Right renal pelvis (tissue), 4 donors: ENCODE results near the gene TMEM92. TPM values are rescaled to one million over a fixed set of nuclear protein-coding genes. Genes with fewer than 3 reads are reported as not detected.

Experiments
- DNase-seq, 4 donors: peaks; one replicate each; pipeline ENCODE4 v3.0.0-alpha.2; 2013; ENCODE audit warnings: low read depth in 4 of 4, low spot score in 3 of 4, missing footprints in 1 of 4
- polyA plus RNA-seq, 4 donors: library from polyadenylated mRNA; unstranded; fragments of 120-200 nt; gene quantifications; one replicate each; pipeline ENCODE4 v1.2.1, GENCODE V29; 2013; ENCODE audit not compliant: insufficient read length in 4 of 4

The TMEM92 gene
- polyA plus RNA-seq, 4 donors, result 1.7 to 3.0 (median 2.4) TPM

- DNase-seq, result peak; percentile 50 to 75 (median 68)
These were observed 44.4 kb downstream of the TMEM92 start for GRCh38 chr17:50318501-50319285.

DNA sequence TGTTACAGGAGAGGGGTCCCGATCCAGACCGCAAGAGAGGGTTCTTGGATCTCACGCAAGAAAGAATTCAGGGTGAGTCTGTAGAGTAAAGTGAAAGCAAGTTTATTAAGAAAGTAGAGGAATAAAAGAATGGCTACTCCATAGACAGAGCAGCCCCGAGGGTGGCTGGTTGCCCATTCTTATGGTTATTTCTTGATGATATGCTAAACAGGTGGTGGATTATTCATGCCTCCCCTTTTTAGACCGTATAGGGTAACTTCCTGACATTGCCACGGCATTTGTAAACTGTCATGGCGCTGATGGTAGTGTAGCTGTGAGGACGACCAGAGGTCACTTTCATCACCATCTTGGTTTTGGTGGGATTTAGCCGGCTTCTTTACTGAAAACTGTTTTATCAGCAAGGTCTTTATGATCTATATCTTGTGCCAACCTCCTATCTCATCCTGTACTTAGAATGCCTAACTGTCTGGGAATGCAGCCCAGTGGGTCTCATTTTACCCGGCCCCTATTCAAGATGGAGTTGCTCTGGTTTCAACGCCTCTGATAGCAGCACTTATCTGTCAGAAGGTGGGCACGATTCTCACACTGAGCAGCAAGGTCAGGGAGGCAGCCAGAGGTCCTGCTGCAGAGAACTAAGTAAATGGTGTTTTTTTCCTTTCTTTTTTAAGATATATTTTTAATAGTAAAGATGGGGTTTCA, 45.2 kb downstream of the TMEM92 start:
- no peak for DNase-seq

DNA sequence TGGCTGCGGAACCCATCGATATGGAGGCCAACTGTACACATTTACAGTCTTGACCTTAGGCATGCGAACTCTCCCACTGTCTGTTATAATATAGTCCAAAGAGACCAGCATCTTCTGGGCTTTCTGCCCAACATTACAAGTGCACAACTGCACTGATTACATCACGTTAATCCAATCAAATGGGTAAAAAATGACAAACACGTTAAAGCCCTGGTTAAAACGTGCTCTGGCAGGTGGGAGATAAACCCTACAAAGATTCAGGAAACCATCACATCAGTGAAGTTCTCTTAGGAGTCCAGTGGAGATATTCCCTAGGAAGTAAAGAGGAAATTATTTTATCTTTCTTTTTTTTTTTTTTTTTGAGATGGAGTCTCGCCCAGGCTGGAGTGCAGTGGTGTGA, 48.0 kb downstream of the TMEM92 start:
- DNase-seq, result no peak

- DNase-seq, result no peak
These were observed 48.8 kb downstream of the TMEM92 start for GRCh38 chr17:50323060-50323459.

- DNase-seq, result no peak
These were observed 51.6 kb downstream of the TMEM92 start for GRCh38 chr17:50325906-50326305.

DNA sequence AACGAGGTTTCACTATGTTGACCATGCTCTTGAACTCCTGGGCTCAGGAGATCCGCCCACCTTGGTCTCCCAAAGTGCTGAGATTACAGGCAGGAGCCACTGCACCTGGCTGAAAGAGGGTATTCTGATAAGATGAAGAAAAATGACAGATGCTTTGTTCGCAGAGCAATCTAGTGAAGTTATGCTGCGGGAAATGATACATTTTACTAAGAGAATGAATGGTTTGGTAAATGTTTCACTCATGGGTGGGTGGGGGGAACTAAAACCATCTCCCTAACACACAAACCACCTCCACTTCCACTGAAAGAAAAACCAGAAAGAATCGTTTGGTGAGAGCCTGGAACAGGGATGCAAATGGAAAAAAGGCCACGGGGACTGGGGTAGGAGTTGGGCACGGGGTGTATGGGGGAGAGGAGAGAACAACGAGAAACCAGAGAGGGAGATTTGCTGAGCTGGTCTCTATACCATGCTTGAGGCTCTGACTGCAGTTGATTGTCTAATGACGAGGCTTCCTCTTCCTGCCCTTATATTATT, 52.6 kb downstream of the TMEM92 start:
- no peak for DNase-seq

DNA sequence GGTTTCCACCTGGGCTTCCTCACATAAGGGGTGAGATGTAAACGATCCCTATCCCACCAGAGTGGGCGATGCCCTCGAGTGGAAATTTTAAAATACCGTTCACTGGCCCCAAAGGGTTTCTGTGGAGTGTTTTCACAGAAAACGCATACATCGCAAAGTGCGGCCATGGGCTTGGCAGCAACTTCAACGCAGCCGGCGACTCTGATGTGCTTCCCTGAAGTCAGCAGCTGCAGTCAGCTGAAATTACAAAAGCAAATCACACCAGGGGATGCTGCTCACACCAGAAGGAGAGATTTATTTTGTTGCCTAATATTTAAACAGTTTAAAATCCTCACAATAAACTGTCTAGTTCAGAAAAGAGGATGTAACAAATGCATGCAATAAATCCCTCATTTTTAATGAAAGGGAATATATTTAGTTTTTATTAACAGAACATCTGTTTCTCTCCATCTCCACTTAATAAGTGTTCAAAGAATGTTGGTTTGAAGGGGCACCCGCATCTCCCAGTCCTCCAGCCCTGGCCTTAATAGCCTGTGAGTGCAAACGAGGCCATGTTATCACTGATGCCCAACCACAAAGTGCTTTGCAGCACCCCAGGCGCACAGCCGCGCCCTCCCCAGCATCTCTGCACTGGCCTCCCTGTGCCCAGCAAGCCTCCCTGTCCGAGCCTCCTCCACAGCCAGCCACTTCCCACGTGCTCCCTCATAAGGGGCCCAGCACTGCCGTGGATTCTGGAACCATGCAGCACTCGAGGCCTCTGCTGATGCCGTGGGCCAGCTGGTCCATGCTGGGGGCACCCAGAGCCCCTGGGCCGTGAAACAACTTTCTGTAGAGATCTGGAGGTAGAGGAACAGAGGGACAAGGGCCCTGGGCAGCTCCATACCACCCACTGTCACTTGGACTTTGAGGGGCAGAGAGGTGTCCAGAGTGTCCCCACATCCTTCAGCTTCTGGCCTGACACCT, 54.4 kb downstream of the TMEM92 start:
- DNase-seq, result peak in 1 of 4 donors; percentile 55

GRCh38 chr17:50329716-50330115, 55.5 kb downstream of the TMEM92 start:
- no peak for DNase-seq

DNA sequence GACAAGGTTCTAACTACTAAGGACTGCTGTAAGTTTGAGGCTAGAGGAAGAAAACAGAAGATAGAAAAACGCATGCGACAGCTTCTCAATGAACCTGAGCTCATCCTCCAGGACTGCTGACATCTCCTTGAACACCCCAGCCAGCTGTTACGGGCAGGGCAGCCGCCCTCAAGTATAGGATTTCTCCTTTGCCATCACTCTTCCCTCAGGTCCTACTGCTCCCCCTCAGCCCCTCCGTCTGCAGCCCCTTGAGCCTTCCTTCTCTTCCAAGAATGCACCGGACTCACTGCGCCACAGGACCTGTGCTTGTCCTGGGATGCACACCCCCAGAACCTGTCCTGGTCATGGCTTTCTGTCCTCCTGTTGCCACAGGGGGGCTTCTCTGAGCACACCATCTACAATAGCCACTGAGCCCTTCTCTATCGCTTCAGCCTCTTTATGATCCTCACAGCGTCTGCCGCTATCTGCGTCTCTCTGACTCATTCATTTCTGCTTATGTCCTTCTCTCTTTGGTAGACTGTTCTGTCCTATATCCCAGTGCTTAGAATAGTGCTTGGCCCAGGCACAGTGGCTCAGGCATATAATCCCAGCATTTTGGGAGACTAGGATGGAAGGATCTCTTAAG, 56.0 kb downstream of the TMEM92 start:
- DNase-seq, result no peak

Other genes with a start within 250 kb of the TMEM92 start
- gene ITGA3, start 218.4 kb upstream of the TMEM92 start, polyA plus RNA-seq, result 100 to 1,000 TPM in 2 of 4 donors, 10 to 100 TPM in 2; 97.9 to 123 (median 102) TPM
- 100 to 1,000 TPM; 115 to 128 (median 125) TPM for gene PDK2, start 179.1 kb upstream of the TMEM92 start, polyA plus RNA-seq
- 10 to 100 TPM; 12.9 to 20.9 (median 14.6) TPM for gene SAMD14, start 144.3 kb upstream of the TMEM92 start, polyA plus RNA-seq
- 10 to 100 TPM; 46.7 to 50.4 (median 49.3) TPM for gene PPP1R9B, start 123.8 kb upstream of the TMEM92 start, polyA plus RNA-seq
- gene SGCA, start 108.5 kb upstream of the TMEM92 start, polyA plus RNA-seq, result 1 to 10 TPM in 2 of 4 donors, under 1 TPM in 2; 0.79 to 1.2 (median 1.0) TPM
- 100 to 1,000 TPM; 539 to 919 (median 649) TPM for gene COL1A1, start 72.8 kb upstream of the TMEM92 start, polyA plus RNA-seq
- 10 to 100 TPM; 17.9 to 25.8 (median 19.0) TPM for gene XYLT2, start 71.7 kb downstream of the TMEM92 start, polyA plus RNA-seq
- gene MRPL27, start 98.7 kb downstream of the TMEM92 start, polyA plus RNA-seq, result 10 to 100 TPM; 64.6 to 78.2 (median 73.0) TPM
- gene EME1, start 98.8 kb downstream of the TMEM92 start, polyA plus RNA-seq, result 1 to 10 TPM; 7.4 to 9.1 (median 7.9) TPM
- 10 to 100 TPM; 59.9 to 65.0 (median 63.8) TPM for gene LRRC59, start 123.1 kb downstream of the TMEM92 start, polyA plus RNA-seq
- gene ACSF2, start 151.8 kb downstream of the TMEM92 start, polyA plus RNA-seq, result 10 to 100 TPM; 68.7 to 97.0 (median 91.0) TPM
- gene CHAD, start 194.4 kb downstream of the TMEM92 start, polyA plus RNA-seq, result 1 to 10 TPM in 3 of 4 donors, under 1 TPM in 1; 0.91 to 3.0 (median 1.7) TPM
- gene RSAD1, start 204.4 kb downstream of the TMEM92 start, polyA plus RNA-seq, result 10 to 100 TPM; 49.7 to 56.5 (median 53.1) TPM
- gene MYCBPAP, start 234.0 kb downstream of the TMEM92 start, polyA plus RNA-seq, result 1 to 10 TPM; 1.9 to 3.0 (median 2.2) TPM